ENCODE results near the gene GRM6. TPM values are rescaled to one million over a fixed set of nuclear protein-coding genes. Genes with fewer than 3 reads are reported as not detected.

Gene GRM6
- total RNA-seq, 1 experiment from 2014 or later: not detected

GRCh38 chr5:178991190-178992145 lies 3.7 kb downstream of the GRM6 start:
- no peak overlapping the region for H3K18ac ChIP-seq (ENCODE audit: insufficient read length, low read depth, low read length)
- H3K23me2 ChIP-seq (ENCODE audit: insufficient read length, low read depth, low read length, poor library complexity, severe bottlenecking): peaks cover 2% of the 10 kb centered on the region
- H3K9ac ChIP-seq (ENCODE audit: extremely low read depth, insufficient read length, low read length): no peak overlapping the region
- no peak overlapping the region for H3K14ac ChIP-seq (ENCODE audit: insufficient read depth, low read length)
- H2BK20ac ChIP-seq (ENCODE audit: low read depth, low read length, poor library complexity, severe bottlenecking): no peak overlapping the region
- H4K5ac ChIP-seq (ENCODE audit: insufficient read length, low read depth, low read length): no peak overlapping the region
- no peak overlapping the region for H2BK12ac ChIP-seq (ENCODE audit: insufficient read length, low read depth, low read length)
- no peak overlapping the region for H3K23ac ChIP-seq (ENCODE audit: insufficient read length, low read depth, low read length)
- Mint-ChIP-seq H3K9me3 (peaks cover 32 to 63% of the 10 kb centered on the region in 2 experiments), H3K27me3 (ENCODE audit: low read depth) (peaks cover 54% of the 10 kb centered on the region), H3K36me3 (ENCODE audit: insufficient read depth in 1 of 3, low read depth in 3 of 3) (peaks cover 4 to 14% (median 12%) of the 10 kb centered on the region in 3 experiments; a peak in 6 of 7 replicates), H3K4me3 (no peak overlapping the region), H3K27ac (no peak overlapping the region), H3K4me1 (peaks cover 5 to 8% of the 10 kb centered on the region in 2 experiments)
- H4K8ac ChIP-seq (replicated peaks; ENCODE audit: insufficient read length, low read depth, low read length): no peak overlapping the region
- no peaks in the 10 kb centered on the region for H3K79me1 ChIP-seq (ENCODE audit: insufficient read depth, low read depth, low read length, poor library complexity, severe bottlenecking)
- no peak overlapping the region for H2AK5ac ChIP-seq (ENCODE audit: insufficient read length, low read length)
- H3K79me2 ChIP-seq (ENCODE audit: insufficient read depth, low read length): no peaks in the 10 kb centered on the region
- no peak overlapping the region for H3T11ph ChIP-seq (ENCODE audit: low read length)
- H3K27me3 ChIP-seq (ENCODE audit: insufficient read depth, low read length): peaks cover 26% of the 10 kb centered on the region
- TF ChIP-seq CTCF (conservative IDR thresholded peaks at IDR 0.05): no peak
- H2BK5ac ChIP-seq (ENCODE audit: insufficient read length, low read length): no peak overlapping the region
- WGBS (ENCODE audit: extremely low coverage, insufficient read length, low lambda C conversion rate): no CpG with 5 or more reads among the region's 28 CpGs
- no peak overlapping the region for H3K27ac ChIP-seq (ENCODE audit: insufficient read length, low read depth, low read length)
- no peak overlapping the region for H2BK120ac ChIP-seq (ENCODE audit: low read depth, low read length, poor library complexity, severe bottlenecking)
- no peaks in the 10 kb centered on the region for H4K20me1 ChIP-seq (ENCODE audit: control insufficient read depth, insufficient read depth, insufficient read length)
- H2AFZ ChIP-seq (ENCODE audit: low read length): no peak overlapping the region
- H3K4me2 ChIP-seq (ENCODE audit: insufficient read depth, insufficient read length, low read length): no peak overlapping the region
- no peaks in the 10 kb centered on the region for H3K4me1 ChIP-seq (ENCODE audit: insufficient read depth, low read length)
- H3K56ac ChIP-seq (ENCODE audit: insufficient read length, low read depth, low read length): no peak overlapping the region
- no peak for DNase-seq
- H3K4ac ChIP-seq (ENCODE audit: low read depth, low read length): no peak overlapping the region
- H3K9me3 ChIP-seq (ENCODE audit: control insufficient read depth, low read depth, low read length): peaks cover 28% of the 10 kb centered on the region
- no peak overlapping the region for H2BK15ac ChIP-seq (ENCODE audit: low read depth, low read length)
- no peak overlapping the region for H4K91ac ChIP-seq (ENCODE audit: insufficient read length, low read depth, low read length)

Measured in H9 (cell line).